HFF-Myc (cell line): ENCODE data around the gene SLC35F4.
"Not testable (repeated sequence)": the region's sequence is repeated elsewhere in the genome, so short reads cannot be mapped to it uniquely, and the experiment has no call there.

Experiments
- DNase-seq: peaks from one replicate; pipeline ENCODE4 v3.0.0-alpha.2; 2011; ENCODE audit warnings: low read depth; ENCODE audit errors: extremely low read depth
- H3K4me3 ChIP-seq: replicated peaks from 2 replicates; pipeline ENCODE4 v1.5.1; 2011; ENCODE audit warnings: low read depth, mild to moderate bottlenecking, control low read depth, low read length
- TF ChIP-seq, protein P1 (sequence below): IDR thresholded peaks from 2 replicates; pipeline ENCODE4 v1.5.1; 2012; ENCODE audit warnings: mild to moderate bottlenecking, low read depth, low read length, control low read depth; ENCODE audit errors: missing control alignments

Gene SLC35F4

DNA sequence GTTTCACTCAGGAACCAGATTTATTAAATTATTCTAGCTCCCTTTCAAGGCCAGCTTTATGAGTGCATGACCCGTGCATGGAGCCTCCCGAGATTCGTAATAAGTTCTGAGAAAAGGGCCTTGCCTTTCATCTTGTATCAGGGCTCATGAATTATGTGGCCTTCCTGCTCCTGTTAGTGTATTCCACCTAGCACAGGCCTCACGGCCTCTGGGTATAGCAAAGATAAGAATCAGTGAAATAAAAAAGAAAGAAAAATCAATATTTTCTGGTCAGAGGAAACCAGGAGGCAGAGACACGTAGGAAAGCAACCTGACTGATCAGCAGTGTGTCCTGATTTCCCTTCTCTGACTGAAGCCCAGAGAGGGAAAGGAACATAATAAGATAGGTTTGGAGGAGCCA is 111.4 kb downstream of the SLC35F4 start:
- TF ChIP-seq, protein P1, sequence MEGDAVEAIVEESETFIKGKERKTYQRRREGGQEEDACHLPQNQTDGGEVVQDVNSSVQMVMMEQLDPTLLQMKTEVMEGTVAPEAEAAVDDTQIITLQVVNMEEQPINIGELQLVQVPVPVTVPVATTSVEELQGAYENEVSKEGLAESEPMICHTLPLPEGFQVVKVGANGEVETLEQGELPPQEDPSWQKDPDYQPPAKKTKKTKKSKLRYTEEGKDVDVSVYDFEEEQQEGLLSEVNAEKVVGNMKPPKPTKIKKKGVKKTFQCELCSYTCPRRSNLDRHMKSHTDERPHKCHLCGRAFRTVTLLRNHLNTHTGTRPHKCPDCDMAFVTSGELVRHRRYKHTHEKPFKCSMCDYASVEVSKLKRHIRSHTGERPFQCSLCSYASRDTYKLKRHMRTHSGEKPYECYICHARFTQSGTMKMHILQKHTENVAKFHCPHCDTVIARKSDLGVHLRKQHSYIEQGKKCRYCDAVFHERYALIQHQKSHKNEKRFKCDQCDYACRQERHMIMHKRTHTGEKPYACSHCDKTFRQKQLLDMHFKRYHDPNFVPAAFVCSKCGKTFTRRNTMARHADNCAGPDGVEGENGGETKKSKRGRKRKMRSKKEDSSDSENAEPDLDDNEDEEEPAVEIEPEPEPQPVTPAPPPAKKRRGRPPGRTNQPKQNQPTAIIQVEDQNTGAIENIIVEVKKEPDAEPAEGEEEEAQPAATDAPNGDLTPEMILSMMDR: no peak
- no peak overlapping the region for H3K4me3 ChIP-seq
- DNase-seq: no peak

DNA sequence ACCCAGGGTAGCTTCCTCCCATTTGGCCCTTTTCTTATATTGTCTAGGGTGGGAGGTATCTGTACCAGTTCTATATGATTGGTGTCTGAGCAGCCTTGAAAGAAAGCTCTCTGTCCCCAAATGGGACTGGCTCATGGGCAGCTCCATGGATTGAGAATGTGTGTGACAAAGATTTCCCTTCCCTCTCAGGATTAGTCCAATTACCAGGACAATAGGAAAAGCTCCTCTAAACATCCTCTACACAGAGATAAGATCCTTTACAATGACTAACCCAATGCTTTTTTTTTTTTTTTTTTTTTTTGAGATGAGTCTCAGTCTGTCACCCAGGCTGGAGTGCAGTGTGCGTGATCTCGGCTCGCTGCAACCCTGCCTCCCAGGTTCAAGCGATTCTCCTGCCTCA is 112.1 kb downstream of the SLC35F4 start:
- TF ChIP-seq, protein P1: no peak
- no peak for DNase-seq
- no peak overlapping the region for H3K4me3 ChIP-seq

DNA sequence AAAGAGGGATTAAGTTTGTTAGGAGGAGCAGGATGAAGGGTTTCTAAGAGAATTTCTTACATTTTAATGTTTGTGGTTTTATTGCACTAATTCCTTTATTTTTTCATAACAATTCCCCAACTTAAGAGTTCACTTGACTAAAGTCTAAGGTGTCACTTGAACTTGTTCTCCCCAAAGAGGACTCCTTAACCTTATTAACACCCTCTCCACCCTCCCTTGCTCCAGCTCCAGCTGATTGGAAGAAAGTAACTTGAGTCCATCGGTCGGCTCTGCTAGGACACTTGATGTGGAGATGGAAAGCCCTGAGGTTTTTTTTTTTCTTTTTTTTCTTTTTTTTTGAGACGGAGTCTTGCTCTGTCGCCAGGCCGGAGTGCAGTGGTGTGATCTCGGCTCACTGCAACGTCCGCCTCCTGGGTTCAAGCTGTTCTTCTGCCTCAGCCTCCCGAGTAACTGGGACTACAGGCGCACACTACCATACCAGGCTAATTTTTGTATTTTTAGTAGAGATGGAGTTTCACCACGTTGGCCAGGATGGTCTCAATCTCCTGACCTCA is 113.7 kb downstream of the SLC35F4 start:
- not testable (repeated sequence) for H3K4me3 ChIP-seq, DNase-seq

DNA sequence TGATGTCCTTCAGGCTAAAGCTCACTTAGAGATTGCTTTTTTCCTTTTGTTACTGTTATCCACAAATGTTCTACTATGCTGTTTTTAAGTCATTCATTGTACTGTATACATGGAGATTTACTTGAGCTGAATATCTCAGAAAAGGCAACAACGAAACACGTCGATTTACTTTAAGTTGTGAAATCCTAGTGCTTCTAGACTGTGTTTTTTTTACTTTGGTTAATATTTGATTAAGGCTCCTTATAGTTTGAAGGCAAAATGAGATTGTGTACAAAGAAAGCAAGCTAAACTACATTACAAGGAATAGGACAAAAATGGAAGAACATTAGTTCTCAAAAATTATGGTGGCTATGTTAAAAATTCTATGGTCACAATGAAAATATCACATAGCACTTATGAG is 114.5 kb downstream of the SLC35F4 start:
- H3K4me3 ChIP-seq: no peak overlapping the region
- TF ChIP-seq, protein P1: no peak
- DNase-seq: no peak

DNA sequence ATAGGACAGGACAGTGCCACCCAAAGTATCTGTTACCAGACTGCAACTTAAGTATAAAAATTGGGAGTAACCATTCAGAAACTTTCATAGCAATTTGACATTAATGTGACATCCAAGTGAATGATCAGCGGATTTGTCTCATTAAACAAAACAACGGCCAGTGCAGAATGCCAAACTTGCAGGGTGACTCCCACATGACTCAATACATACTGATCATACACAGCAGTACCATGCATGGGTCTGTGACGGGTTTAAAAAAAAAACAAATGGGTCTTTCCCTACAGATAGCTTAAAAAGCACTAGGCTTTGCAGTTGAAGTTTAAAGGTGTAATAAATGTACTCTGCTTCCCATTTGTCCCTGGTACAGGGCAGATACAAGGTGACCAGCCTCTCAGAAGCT is 116.6 kb downstream of the SLC35F4 start:
- DNase-seq: no peak
- no peak overlapping the region for H3K4me3 ChIP-seq
- TF ChIP-seq, protein P1: no peak

DNA sequence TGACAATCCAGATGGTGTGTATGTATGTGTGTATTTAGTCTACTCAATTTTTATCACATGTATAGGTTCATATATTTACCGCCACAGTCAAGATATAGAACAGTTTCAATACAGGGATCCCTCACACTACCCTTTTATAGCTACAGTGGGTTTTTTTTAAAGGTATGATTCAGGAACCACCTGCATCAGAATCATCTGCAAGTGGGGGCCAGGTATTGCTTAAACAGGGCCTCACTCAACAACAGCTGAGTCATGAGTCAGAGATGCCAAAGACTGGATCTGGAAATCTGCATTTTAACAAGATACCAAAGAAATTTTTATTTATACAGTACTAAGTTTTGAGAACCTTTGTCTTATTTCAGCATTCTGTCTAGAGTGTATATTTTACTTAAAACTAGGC is 117.6 kb downstream of the SLC35F4 start:
- no peak for DNase-seq
- TF ChIP-seq, protein P1: no peak
- H3K4me3 ChIP-seq: no peak overlapping the region

DNA sequence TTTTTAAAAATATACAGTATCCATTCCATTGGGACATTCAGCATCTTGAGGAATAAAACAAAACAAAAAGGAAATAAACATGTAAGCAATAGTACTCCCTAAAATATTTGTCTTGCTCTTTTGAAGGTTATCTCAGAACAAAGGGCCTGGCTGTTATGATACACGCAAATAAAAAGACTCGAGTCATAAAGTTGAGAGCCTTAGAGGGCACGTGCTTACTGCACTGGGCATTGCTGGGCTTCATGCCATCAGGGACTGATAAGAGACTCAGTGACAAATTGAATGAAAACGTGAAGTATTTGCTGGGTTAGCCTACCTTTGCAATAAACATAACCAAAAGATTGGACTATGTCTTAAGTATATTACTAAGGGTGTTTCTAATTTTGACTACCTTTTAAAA is 118.9 kb downstream of the SLC35F4 start:
- DNase-seq: no peak
- no peak overlapping the region for H3K4me3 ChIP-seq
- TF ChIP-seq, protein P1: no peak
